Endothelial cell of umbilical vein (primary cell): Measurements from ENCODE around the gene HDAC7. TPM values are rescaled to one million over a fixed set of nuclear protein-coding genes. Genes with fewer than 3 reads are reported as not detected.
A peak's percentile ranks its signal among the peaks of the same experiment; 100 is the strongest.

Source experiments
- BruUV-seq: library from RNA; stranded (reverse); fragments of 400-500 nt; replicated peaks from 2 replicates; lab custom pipeline; 2021; lab: Mats Ljungman, UMichigan
- CTCF ChIA-PET: fragments of 300-600, 350-600 bp; sonication (Branson Sonifier 250); formaldehyde crosslinking; loops from one replicate; lab custom pipeline; 2021; ENCODE audit warnings: antibody characterized with exemption, inconsistent platforms; lab: Charles Lee
- POLR2A ChIA-PET: fragments of 300-600, 350-600 bp; sonication (Branson Sonifier 250); formaldehyde crosslinking; loops from one replicate; lab custom pipeline; 2021; ENCODE audit warnings: antibody characterized with exemption, inconsistent platforms; lab: Charles Lee
- DNase-seq: peaks from one replicate; pipeline ENCODE4 v3.0.0-alpha.2; 2011; ENCODE audit warnings: low read depth, low spot score
- FAIRE-seq: peaks from 2 replicates; lab custom pipeline; 2011; peaks lifted over from hg19 to GRCh38; lab: Jason Lieb, UNC
- H2AFZ ChIP-seq: 2 replicates; pipeline ENCODE4 v1.6.0; 2012; ENCODE audit warnings: low read depth, low read length, control low read depth, inconsistent platforms
- H3K27ac ChIP-seq: 2 replicates; pipeline ENCODE4 v1.5.1; 2011; ENCODE audit warnings: low read depth, mild to moderate bottlenecking, control low read depth, low read length, moderate library complexity; ENCODE audit not compliant: insufficient read depth
- H3K27me3 ChIP-seq, 2 experiments: 2 replicates each; pipeline versions ENCODE4 v1.6.0 to v1.6.1; 2011; ENCODE audit warnings: low read length in 2 of 2, mixed read lengths in 1 of 2; ENCODE audit not compliant: control insufficient read depth in 2 of 2, insufficient read depth in 2 of 2
- H3K36me3 ChIP-seq, 2 experiments: 2 replicates in 1 of 2; 3 replicates in 1 of 2; pipeline ENCODE4 v1.5.1; 2011; ENCODE audit warnings: low read length in 2 of 2, mild to moderate bottlenecking in 1 of 2, moderate library complexity in 1 of 2; ENCODE audit not compliant: control insufficient read depth in 2 of 2, insufficient read depth in 2 of 2; ENCODE audit errors: extremely low read depth in 1 of 2
- H3K4me1 ChIP-seq: 3 replicates; pipeline ENCODE4 v1.5.1; 2011; ENCODE audit warnings: mild to moderate bottlenecking, low read length; ENCODE audit not compliant: control insufficient read depth, insufficient read depth; ENCODE audit errors: extremely low read depth
- H3K4me2 ChIP-seq: 2 replicates; pipeline ENCODE4 v1.6.1; 2011; ENCODE audit warnings: low read length, control low read depth, mixed read lengths; ENCODE audit not compliant: insufficient read depth
- H3K4me3 ChIP-seq, 3 experiments: fragments of 200-600 bp in 1 of 3; sonication (generic), shearing (Covaris generic) in 1 of 3; replicated peaks in 1 of 3; 2 replicates each; pipeline ENCODE4 v1.5.1; 2011 to 2016; ENCODE audit warnings: control low read depth in 3 of 3, low read length in 3 of 3, mild to moderate bottlenecking in 2 of 3, inconsistent platforms in 1 of 3, low read depth in 1 of 3, moderate library complexity in 1 of 3; ENCODE audit not compliant: insufficient read depth in 1 of 3
- H3K79me2 ChIP-seq: 2 replicates; pipeline ENCODE4 v1.6.0; 2012; ENCODE audit warnings: low read length, inconsistent platforms; ENCODE audit not compliant: control insufficient read depth, insufficient read depth
- H3K9ac ChIP-seq: replicated peaks from 2 replicates; pipeline ENCODE3; 2011; ENCODE audit warnings: low read length, control low read depth; ENCODE audit not compliant: insufficient read depth; ENCODE audit errors: extremely low read depth
- H3K9me1 ChIP-seq: replicated peaks from 3 replicates; pipeline ENCODE4 v1.6.0; 2011; ENCODE audit warnings: mild to moderate bottlenecking, low read length; ENCODE audit not compliant: control insufficient read depth, insufficient read depth; ENCODE audit errors: extremely low read depth
- H3K9me3 ChIP-seq: replicated peaks from 2 replicates; pipeline ENCODE4 v1.5.1; 2012; ENCODE audit warnings: low read length, inconsistent platforms; ENCODE audit not compliant: control insufficient read depth, insufficient read depth
- H4K20me1 ChIP-seq: replicated peaks from 2 replicates; pipeline ENCODE3; 2011; ENCODE audit warnings: mild to moderate bottlenecking, low read length; ENCODE audit not compliant: control insufficient read depth, insufficient read depth; ENCODE audit errors: extremely low read depth
- CTCF ChIP-seq, 2 donors: IDR thresholded peaks; 1 replicate in 1 of 2; 2 replicates in 1 of 2; pipeline ENCODE4 v1.5.1; 2011; ENCODE audit warnings: low read length in 2 of 2, mild to moderate bottlenecking in 2 of 2, moderate library complexity in 2 of 2, control low read depth in 1 of 2, inconsistent platforms in 1 of 2, low read depth in 1 of 2; ENCODE audit not compliant: insufficient read depth in 1 of 2; ENCODE audit errors: extremely low read depth in 1 of 2
- EZH2 ChIP-seq: IDR thresholded peaks from 2 replicates; pipeline ENCODE4 v1.6.1; 2012; ENCODE audit warnings: borderline replicate concordance, low read depth, mild to moderate bottlenecking, moderate library complexity, low read length, inconsistent platforms; ENCODE audit not compliant: severe bottlenecking
- FOS ChIP-seq: IDR thresholded peaks from 2 replicates; pipeline ENCODE4 v1.6.1; 2011; ENCODE audit warnings: mild to moderate bottlenecking, low read length, moderate library complexity, borderline replicate concordance; ENCODE audit not compliant: insufficient read depth
- GATA2 ChIP-seq: IDR thresholded peaks from 2 replicates; pipeline ENCODE4 v1.7.0; 2011; ENCODE audit warnings: low read depth, mild to moderate bottlenecking, moderate library complexity, mixed read lengths, low read length; ENCODE audit not compliant: insufficient read length, insufficient read depth
- JUN ChIP-seq: IDR thresholded peaks from 2 replicates; pipeline ENCODE4 v1.6.1; 2011; ENCODE audit warnings: borderline replicate concordance, low read depth; ENCODE audit not compliant: insufficient read length, insufficient read depth
- MYC ChIP-seq: IDR thresholded peaks from one replicate; pipeline ENCODE4 v1.6.1; 2011; ENCODE audit warnings: mild to moderate bottlenecking, low read depth, low read length
- POLR2A ChIP-seq: IDR thresholded peaks from 2 replicates; pipeline ENCODE4 v1.6.1; 2012; ENCODE audit warnings: low read depth, mild to moderate bottlenecking, control low read depth, low read length
- POLR2AphosphoS5 ChIP-seq: IDR thresholded peaks from 2 replicates; pipeline ENCODE4 v1.6.1; 2012; ENCODE audit warnings: low read depth, mild to moderate bottlenecking, control low read depth, low read length, moderate library complexity; ENCODE audit not compliant: insufficient read depth
- dilution Hi-C: fragments of 300-500 bp; cut with MboI; formaldehyde crosslinking; loops from one replicate; pipeline ENCODE4 v1.15.0; 2019; ENCODE audit warnings: low sequenced_read_pairs; ENCODE audit not compliant: extremely low pct_ligation_motif_present
- intact Hi-C: fragments of 100-400 bp; cut with micrococcal nuclease; formaldehyde crosslinking; loops from one replicate; pipeline ENCODE4 v1.10.0; 2022
- polyA plus RNA-seq, 4 experiments: library from polyadenylated mRNA; depleted of rRNA in 3 of 4; stranded (reverse) in 3 of 4; unstranded in 1 of 4; fragments of >200 nt; gene quantifications; 2 replicates each; pipeline versions ENCODE4 v1.2.1 to v1.2.3, GENCODE V29; 2011 to 2012; ENCODE audit warnings: missing spikeins in 1 of 4
- total RNA-seq: library from RNA; stranded (reverse); gene quantifications from 2 replicates; pipeline ENCODE4 v1.2.3, GENCODE V29; 2021
- TF ChIP-seq, protein P1 (sequence below): IDR thresholded peaks from 2 replicates; pipeline ENCODE4 v1.6.1; 2011; ENCODE audit not compliant: insufficient read depth, insufficient read length

HDAC7 gene
- total and polyA plus RNA-seq, 2 donors (not counting 3 experiments of a cell fraction or from before 2014, with no cell fraction given): 119 to 249 TPM

DNA sequence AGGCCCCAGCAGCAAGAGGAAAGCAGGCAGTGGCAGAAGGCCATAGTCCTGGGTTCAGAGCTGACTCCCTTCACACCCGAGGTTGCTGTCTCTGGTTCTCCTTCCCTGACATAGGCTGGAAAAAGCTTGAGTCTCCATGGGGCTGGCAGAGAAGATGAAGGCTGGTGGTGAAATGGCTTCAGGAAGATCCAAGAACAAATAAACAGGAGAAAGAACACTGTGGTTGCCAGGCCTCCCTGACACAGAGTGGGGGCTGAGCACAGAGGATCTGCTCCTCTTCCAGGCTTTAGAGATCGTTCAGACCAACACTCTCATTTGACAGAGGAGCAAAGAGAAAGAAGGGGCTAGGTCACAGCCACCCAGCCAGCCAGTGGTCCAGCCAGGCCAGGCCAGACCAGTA is 14.3 kb downstream of the HDAC7 start:
- no peak overlapping the region for H3K4me3 ChIP-seq
- no peak overlapping the region for H2AFZ ChIP-seq
- H3K4me2 ChIP-seq: no peak overlapping the region
- intact Hi-C loops: no loop called here
- H3K27me3 ChIP-seq: no peaks in the 10 kb centered on the region
- peak overlapping the region; percentile 11 for H3K27ac ChIP-seq
- POLR2A ChIA-PET: no interaction called here
- peaks cover 100% of the 10 kb centered on the region for H3K79me2 ChIP-seq
- TF ChIP-seq CTCF (IDR thresholded peaks at IDR 0.05; ENCODE audit: extremely low read depth in 1 of 2, insufficient read depth in 1 of 2, low read depth in 1 of 2, low read length in 2 of 2): no peak
- peaks cover 6% of the 10 kb centered on the region for H4K20me1 ChIP-seq
- peaks cover 10 to 13% of the 10 kb centered on the region in 2 experiments for H3K36me3 ChIP-seq
- H3K9ac ChIP-seq: no peak overlapping the region
- CTCF ChIA-PET: interaction anchor here (1.0 to 12.5 kb wide), 4 partner anchors 12 to 144 kb away, joined by 3 to 229 read pairs (median 7); no protein-coding TSS in a partner anchor
- H3K9me3 ChIP-seq: no peaks in the 10 kb centered on the region
- H3K9me1 ChIP-seq: no peaks in the 10 kb centered on the region
- dilution Hi-C loops: no loop called here
- DNase-seq (no peak), FAIRE-seq (peak; percentile 73)
- H3K4me1 ChIP-seq: peaks cover 88% of the 10 kb centered on the region
- BruUV-seq: no TSS peak

GRCh38 chr12:47804171-47804570 is 15.5 kb downstream of the HDAC7 start:
- no peaks in the 10 kb centered on the region for H3K9me3 ChIP-seq
- no peak overlapping the region for H3K27ac ChIP-seq
- TF ChIP-seq CTCF (IDR thresholded peaks at IDR 0.05; ENCODE audit: extremely low read depth in 1 of 2, insufficient read depth in 1 of 2, low read depth in 1 of 2, low read length in 2 of 2) (no peak), GATA2 (no peak), FOS (no peak), POLR2A (no peak), POLR2AphosphoS5 (no peak), JUN (no peak), EZH2 (no peak), MYC (no peak)
- TF ChIP-seq, protein P1, sequence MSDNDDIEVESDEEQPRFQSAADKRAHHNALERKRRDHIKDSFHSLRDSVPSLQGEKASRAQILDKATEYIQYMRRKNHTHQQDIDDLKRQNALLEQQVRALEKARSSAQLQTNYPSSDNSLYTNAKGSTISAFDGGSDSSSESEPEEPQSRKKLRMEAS: no peak
- H3K4me2 ChIP-seq: no peak overlapping the region
- intact Hi-C loops (no loop called here), dilution Hi-C loops (no loop called here)
- POLR2A ChIA-PET: interaction anchor here (0.6 kb wide), 1 partner anchor 9 kb away, joined by 3 read pairs; no protein-coding TSS in a partner anchor
- FAIRE-seq (no peak), DNase-seq (no peak)
- peaks cover 6% of the 10 kb centered on the region for H4K20me1 ChIP-seq
- no peaks in the 10 kb centered on the region for H3K9me1 ChIP-seq
- H3K79me2 ChIP-seq: peaks cover 100% of the 10 kb centered on the region
- no peak overlapping the region for H3K9ac ChIP-seq
- no peak overlapping the region for H2AFZ ChIP-seq
- H3K4me1 ChIP-seq: peaks cover 82% of the 10 kb centered on the region
- peaks cover 11 to 16% of the 10 kb centered on the region in 2 experiments for H3K36me3 ChIP-seq
- H3K4me3 ChIP-seq: no peak overlapping the region
- CTCF ChIA-PET: interaction anchor here (1.0 to 12.5 kb wide), 4 partner anchors 13 to 145 kb away, joined by 3 to 229 read pairs (median 7); no protein-coding TSS in a partner anchor
- H3K27me3 ChIP-seq: no peaks in the 10 kb centered on the region
- no TSS peak for BruUV-seq
